Femur (tissue), 1 donor: ENCODE results near the gene KCNF1.
A peak's percentile ranks its signal among the peaks of the same experiment; 100 is the strongest.

ENCODE experiments used
- DNase-seq: peaks from one replicate; pipeline ENCODE4 v3.0.0-alpha.2; 2017

The KCNF1 gene

GRCh38 chr2:10880586-10881321 is 31.0 kb upstream of the KCNF1 start:
- DNase-seq, result no peak

GRCh38 chr2:10882568-10882967 is 29.2 kb upstream of the KCNF1 start:
- no peak for DNase-seq

GRCh38 chr2:10883066-10883465 is 28.7 kb upstream of the KCNF1 start:
- no peak for DNase-seq

GRCh38 chr2:10883801-10884478 is 27.8 kb upstream of the KCNF1 start:
- DNase-seq, result no peak

- no peak for DNase-seq
Measured at GRCh38 chr2:10884574-10884975, 27.2 kb upstream of the KCNF1 start.

GRCh38 chr2:10885094-10885860 is 26.5 kb upstream of the KCNF1 start:
- no peak for DNase-seq

GRCh38 chr2:10887476-10887875 is 24.3 kb upstream of the KCNF1 start:
- DNase-seq, result no peak

- peak; percentile 63 for DNase-seq
Measured at GRCh38 chr2:10889651-10890215, 22.0 kb upstream of the KCNF1 start.

GRCh38 chr2:10890706-10891270 is 20.9 kb upstream of the KCNF1 start:
- DNase-seq, result no peak

- DNase-seq, result no peak
Measured at GRCh38 chr2:10891390-10891789, 20.3 kb upstream of the KCNF1 start.

- DNase-seq, result no peak
Measured at GRCh38 chr2:10891848-10892247, 19.9 kb upstream of the KCNF1 start.

- DNase-seq, result no peak
Measured at GRCh38 chr2:10892316-10892715, 19.4 kb upstream of the KCNF1 start.

- DNase-seq, result no peak
Measured at GRCh38 chr2:10892796-10893350, 18.9 kb upstream of the KCNF1 start.

- DNase-seq, result no peak
Measured at GRCh38 chr2:10894264-10894935, 17.3 kb upstream of the KCNF1 start.

- DNase-seq, result no peak
Measured at GRCh38 chr2:10895231-10895630, 16.5 kb upstream of the KCNF1 start.

- DNase-seq, result no peak
Measured at GRCh38 chr2:10897956-10898355, 13.8 kb upstream of the KCNF1 start.

- no peak for DNase-seq
Measured at GRCh38 chr2:10900216-10901109, 11.3 kb upstream of the KCNF1 start.

- no peak for DNase-seq
Measured at GRCh38 chr2:10901160-10901939, 10.4 kb upstream of the KCNF1 start.

GRCh38 chr2:10903861-10904210 is 7.9 kb upstream of the KCNF1 start:
- DNase-seq, result no peak

GRCh38 chr2:10904455-10904854 is 7.3 kb upstream of the KCNF1 start:
- no peak for DNase-seq
